Measurements from ENCODE around the gene NIPAL3.
"Not testable (repeated sequence)": the region's sequence is repeated elsewhere in the genome, so short reads cannot be mapped to it uniquely, and the experiment has no call there.

Gene NIPAL3

DNA sequence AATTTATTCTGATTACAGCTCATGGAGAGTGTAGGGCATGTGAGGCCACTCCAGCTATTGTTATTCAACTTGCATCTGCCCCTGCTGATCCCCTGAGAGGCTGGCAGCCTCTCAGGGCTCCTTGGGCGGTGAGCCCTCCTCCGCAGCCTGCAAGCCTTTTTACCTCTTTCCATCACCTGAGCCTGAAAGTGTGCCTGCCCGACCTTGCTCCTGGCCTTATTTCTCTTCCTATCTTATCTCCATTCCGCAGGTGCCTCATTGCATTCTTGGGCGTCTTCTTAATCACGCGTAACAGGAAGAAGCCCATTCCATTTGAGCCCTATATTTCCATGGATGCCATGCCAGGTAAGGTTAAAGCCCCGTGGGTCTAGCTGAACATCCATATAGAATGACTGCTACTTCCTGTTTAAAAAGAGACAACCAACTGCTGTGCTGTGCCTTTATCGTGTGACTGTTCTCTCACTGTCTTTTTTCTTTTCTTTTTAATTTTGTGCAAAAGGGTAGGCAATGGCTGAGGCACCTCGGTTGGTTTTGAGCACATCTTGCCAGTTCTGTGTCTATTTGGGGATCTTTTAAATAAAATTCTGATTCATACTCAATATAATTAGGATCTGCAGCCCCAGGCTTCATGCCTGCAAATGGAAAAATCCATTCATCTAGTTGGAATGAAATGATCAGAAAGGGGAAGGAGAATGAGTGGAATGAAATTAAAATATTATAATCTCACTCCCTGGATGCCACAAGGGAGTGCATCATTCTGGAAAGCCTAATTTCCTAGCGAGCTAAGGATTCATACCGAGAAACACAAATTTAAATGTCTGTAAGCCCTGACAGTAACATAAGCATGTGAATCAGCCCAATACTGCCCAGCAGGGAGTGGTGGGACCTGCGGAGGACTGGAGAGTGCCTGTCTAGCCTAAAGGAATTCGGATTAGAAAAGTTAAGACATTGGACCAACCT is 48.5 kb downstream of the NIPAL3 start:
- DNase-seq, result no peak

GRCh38 chr1:24465099-24465498 is 49.5 kb downstream of the NIPAL3 start:
- DNase-seq, result no peak

GRCh38 chr1:24465638-24466037 is 50.0 kb downstream of the NIPAL3 start:
- DNase-seq, result no peak

- no peak for DNase-seq
Measured at GRCh38 chr1:24468685-24469316, 53.2 kb downstream of the NIPAL3 start.

- no peak for DNase-seq
Measured at GRCh38 chr1:24470592-24470991, 55.0 kb downstream of the NIPAL3 start.

DNA sequence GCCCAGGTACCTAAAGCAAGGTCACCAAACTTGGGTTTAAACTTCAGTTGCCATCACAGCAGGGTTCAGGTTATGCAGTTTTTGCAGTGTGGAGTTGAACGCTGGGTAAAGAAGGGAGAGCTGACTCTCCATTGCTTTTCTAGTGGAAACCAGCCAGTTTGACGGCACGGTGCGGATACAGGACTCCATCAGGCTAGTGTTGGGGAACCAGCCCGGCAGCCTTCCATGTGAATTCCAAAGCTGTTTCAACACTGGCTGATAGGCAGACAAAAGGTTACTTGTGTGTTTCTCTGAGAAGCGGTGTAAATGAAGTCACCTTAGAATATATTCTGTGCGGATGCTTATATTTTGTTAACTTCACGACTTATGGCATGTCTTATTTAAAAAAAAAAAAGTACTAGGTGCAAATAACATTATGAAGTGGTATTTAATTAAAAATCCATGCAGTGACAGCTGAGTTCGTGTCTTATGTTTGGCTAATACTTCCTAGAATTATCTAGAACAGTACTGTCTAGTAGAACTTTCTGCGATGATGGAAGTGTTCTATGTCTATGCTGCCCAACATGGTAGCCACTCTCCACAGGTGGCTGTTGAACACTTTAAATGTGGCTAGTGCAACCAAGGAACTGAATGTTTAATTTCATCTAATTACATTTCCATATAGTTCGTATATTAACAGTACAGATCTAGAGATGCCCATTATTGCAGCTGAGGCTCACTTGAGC is 57.1 kb downstream of the NIPAL3 start:
- no peak for DNase-seq

- DNase-seq, result no peak
Measured at GRCh38 chr1:24474193-24474592, 58.6 kb downstream of the NIPAL3 start.

DNA sequence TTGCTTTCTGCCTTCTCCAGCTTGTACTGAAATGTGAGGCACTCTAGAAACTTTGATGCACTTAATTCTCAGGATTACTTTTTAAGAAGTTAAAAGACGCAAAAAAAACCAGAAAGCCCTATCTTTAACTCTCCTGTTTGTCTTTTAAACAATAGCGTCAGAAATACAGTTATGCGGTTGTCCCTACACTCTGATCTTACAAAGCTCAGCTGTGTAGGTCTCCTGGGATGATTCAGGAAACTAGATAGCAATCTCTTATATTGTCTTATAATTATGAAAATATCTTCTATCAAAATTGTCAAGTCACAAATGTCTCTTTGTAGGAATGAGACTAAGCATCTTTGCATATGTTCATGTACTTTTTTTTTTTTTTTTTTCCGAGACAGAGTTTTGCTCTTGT is 60.1 kb downstream of the NIPAL3 start:
- DNase-seq, result no peak

GRCh38 chr1:24476571-24476970 is 61.0 kb downstream of the NIPAL3 start:
- no peak for DNase-seq

DNA sequence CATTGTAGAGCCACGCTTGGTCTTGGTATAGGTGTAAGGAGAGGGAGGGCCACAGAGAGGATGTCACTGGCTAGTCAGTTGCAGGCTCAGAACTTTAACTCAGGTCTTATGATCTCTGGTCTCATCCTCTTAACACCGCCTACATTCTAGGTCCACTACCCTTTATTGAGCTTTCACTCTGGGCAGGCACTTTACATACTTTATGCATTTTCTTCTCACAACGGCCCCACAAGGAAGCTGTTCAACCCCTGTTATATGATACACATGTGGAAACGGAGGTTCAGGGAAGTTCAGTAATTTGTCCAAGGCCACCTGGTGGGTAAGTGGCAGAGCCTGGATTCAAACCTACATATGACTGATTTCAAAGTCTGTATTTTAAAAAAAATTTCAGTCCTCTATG is 61.7 kb downstream of the NIPAL3 start:
- DNase-seq, result no peak

DNA sequence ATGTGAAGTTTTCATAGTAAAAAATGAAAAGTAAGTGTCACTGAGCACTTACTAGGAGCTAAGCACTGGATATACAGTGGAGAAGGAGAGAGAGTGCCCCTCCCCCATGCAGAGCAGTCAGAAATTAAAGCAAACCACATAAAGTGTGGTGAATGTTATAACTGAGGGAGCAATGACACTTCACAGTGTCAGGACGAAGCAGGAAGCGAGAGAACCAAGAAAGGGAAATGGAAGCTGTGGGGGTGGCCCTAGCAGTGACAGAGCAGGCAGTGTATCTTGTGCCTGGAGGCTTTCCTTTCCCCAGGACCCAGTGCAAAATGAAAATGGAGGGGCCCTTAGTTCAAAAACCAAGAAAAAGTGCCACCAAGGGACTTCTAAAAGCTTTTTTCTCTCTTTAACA is 65.5 kb downstream of the NIPAL3 start:
- DNase-seq, result no peak

DNA sequence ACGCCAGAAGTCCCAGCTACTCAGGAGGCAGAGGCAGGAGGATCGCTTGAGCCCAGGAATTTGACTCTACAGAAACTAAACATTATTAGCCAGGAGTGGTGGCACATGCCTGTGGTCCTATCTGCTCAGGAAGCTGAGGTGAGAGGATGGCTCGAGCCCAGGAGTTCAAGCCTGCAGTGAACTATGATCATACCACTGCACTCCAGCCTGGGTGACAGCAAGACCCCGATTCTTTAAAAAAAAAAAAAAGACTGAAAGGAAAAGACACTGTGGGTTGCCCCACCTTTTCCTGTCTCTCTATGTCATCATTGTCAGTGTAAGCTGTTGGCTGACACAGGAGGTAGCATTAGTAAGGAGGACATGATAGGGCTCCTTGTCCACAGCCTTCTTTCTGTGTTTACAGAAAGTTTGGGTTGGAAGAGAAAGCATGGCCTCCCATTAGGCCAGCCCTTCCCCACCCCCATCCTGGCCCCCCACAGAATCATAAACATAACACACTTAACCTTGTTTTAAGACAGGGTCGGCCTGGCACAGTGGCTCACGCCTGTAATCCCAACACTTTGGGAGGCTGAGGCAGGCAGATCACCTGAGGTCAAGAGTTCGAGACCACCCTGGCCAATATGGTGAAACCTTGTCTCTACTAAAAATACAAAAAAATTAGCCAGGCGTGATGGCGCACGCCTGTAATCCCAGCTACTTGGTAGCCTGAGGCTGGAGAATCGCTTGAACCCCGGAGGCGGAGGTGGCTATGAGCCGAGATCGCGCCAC is 66.4 kb downstream of the NIPAL3 start:
- DNase-seq, result no peak

DNA sequence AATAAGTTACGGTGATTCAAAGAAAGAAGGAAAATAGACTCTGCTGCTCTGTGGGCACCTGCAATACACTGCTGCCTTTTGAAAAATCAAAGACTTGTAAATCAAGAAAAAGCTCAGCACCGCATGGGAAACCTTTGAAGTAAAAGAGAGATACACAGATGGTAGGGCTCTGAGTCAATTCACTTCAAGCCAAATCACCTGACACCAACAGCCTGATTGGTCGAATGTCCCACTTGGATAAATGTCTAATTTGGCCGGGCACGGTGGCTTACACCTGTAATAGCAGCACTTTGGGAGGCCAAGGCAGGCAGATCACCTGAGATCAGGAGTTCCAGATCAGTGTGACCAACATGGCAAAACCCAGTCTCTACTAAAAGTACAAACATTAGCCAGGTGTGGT is 67.8 kb downstream of the NIPAL3 start:
- DNase-seq, result no peak

GRCh38 chr1:24484199-24484598 is 68.6 kb downstream of the NIPAL3 start:
- DNase-seq, result no peak

DNA sequence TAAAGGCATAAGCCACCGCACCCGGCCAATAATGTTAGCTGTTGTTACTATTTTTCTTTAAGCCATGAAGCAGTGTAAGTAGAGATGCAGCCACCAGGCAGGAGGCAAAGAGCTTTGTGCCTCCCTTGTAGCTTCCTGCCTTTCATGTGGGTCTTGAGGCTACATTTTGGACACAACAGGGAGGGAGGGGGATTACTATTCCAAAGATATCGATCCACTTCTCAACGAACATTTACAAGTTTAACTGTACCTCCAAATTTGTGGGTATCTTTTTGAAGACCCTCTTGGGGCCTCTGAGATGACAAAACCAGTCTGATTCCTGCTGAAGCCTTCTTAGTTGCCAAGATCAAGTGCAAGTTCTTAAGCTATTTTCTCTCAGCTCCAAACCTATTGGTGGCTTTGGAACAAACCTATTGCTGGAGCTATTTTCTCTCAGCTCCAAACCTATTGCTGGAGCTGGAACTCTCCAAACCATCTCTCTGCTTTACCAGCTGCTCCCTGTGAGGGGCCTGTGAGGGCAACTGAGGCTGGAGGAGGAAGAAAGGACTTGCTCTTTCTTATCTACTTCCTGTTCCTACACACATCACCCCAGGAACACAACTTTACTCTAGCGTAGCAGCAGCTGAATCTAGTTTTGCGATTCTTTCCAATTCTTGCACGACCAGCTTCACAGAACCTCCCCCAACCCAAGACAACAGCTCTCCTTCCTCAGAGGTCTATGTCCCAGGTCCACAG is 70.9 kb downstream of the NIPAL3 start:
- DNase-seq, result no peak

- no peak for DNase-seq
Measured at GRCh38 chr1:24487455-24487854, 71.9 kb downstream of the NIPAL3 start.

- DNase-seq, result not testable (repeated sequence)
Measured at GRCh38 chr1:24488159-24488558, 72.6 kb downstream of the NIPAL3 start.

DNA sequence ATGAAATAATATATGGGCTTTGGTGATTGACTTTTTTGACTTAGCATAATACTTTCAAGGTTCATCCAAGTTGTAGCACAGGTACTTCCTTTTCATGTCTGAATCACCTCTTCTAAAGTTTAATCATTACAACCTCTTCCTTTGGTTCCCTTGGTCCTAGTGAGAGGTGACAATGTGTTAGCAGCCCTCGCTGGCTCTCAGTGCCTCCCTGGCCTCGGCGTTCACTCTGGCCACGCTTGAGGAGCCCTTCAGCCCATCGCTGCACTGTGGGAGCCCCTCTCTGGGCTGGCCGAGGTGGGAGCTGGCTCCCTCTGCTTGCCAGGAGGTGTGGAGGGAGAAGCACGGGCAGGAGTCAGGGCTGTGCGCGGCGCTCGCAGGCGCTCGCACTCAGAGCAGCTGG is 74.1 kb downstream of the NIPAL3 start:
- no peak for DNase-seq

GRCh38 chr1:24490101-24490781 is 74.6 kb downstream of the NIPAL3 start:
- no peak for DNase-seq

GRCh38 chr1:24491577-24492360 is 76.2 kb downstream of the NIPAL3 start:
- DNase-seq, result no peak

- not testable (repeated sequence) for DNase-seq
Measured at GRCh38 chr1:24492935-24493334, 77.3 kb downstream of the NIPAL3 start.
